Measurements from ENCODE around the gene LRP8. TPM values are rescaled to one million over a fixed set of nuclear protein-coding genes. Genes with fewer than 3 reads are reported as not detected.

Gene LRP8
- polyA plus RNA-seq, 3 donors, result 4.6 to 6.3 (median 5.1) TPM

Other genes with a start within 250 kb of the LRP8 start
- gene SLC1A7, start 185.4 kb downstream of the LRP8 start, polyA plus RNA-seq (ENCODE audit: insufficient read length in 3 of 3), result under 1 TPM; 0.08 to 0.12 (median 0.08) TPM
- 10 to 100 TPM; 28.0 to 31.3 (median 30.6) TPM for gene CPT2, start 131.2 kb downstream of the LRP8 start, polyA plus RNA-seq (ENCODE audit: insufficient read length in 3 of 3)
- 10 to 100 TPM; 80.4 to 93.1 (median 84.6) TPM for gene CZIB, start 107.4 kb downstream of the LRP8 start, polyA plus RNA-seq (ENCODE audit: insufficient read length in 3 of 3)
- gene MAGOH, start 89.6 kb downstream of the LRP8 start, polyA plus RNA-seq (ENCODE audit: insufficient read length in 3 of 3), result 100 to 1,000 TPM in 2 of 3 donors, 10 to 100 TPM in 1; 93.2 to 109 (median 105) TPM
- gene DMRTB1, start 131.3 kb upstream of the LRP8 start, polyA plus RNA-seq (ENCODE audit: insufficient read length in 3 of 3), result under 1 TPM; 0.07 to 0.24 (median 0.14) TPM